Measurements from ENCODE around the gene TRPM6.

TRPM6 gene

DNA sequence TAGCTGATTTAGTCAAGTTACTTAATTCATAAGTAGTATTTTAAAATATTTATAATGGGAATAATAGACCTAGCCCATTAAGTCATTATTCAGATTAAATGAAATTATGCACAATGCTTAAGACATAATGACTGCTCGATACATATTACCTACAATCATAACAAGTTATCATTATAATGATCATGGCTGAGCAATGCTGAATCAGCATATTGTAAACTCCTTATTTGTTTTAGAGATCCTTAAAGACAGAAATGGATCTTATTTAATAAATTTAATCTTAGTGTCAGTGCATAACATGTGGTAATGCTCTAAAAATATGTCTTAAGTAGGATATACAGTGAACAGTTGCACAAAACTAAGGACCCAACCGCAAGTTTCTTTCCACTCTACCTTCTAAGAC, 169.0 kb downstream of the TRPM6 start:
- DNase-seq = no peak

- DNase-seq = no peak
Measured at GRCh38 chr9:74711341-74711740, 176.4 kb downstream of the TRPM6 start.

DNA sequence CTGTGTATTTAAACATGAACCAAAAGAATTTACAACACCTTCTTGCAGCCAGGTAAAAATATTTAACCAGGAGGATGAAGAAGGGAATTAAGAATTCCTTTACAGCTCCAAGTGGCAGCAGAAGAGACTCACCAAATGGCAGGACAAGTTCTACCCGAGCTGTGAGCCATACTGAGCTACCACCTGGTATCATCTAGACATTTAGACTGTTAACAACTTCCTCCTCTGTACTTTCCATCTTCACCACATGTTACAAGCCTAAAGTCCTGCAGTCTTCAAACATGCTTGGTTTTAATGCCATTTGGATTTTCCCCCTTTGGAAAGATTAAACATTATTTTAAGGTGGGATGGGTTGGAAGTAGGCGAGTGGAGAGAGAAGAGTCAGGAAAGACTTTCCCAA, 190.2 kb downstream of the TRPM6 start:
- DNase-seq = no peak

GRCh38 chr9:74696520-74696919, 191.2 kb downstream of the TRPM6 start:
- no peak for DNase-seq

DNA sequence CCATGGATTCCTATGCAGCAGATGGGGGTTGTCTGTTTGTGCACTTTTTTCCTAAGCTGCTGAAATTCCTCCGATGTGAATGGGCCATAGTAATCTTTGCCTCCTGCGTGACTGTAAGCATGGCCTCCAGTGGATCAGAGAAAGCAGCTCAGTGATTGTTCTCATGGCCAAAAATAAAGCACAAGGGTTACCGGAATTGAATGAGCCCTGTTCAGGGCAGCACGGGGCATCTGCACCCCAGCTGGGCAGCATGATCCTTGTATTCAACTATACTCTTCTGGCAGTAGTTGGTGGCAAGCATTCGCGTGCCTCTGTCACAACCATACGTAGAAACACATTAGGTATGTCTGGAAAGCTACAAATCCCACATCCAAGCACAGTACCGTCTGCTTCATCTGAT, 196.7 kb downstream of the TRPM6 start:
- DNase-seq = no peak

- no peak for DNase-seq
Measured at GRCh38 chr9:74683322-74683721, 204.4 kb downstream of the TRPM6 start.

- no peak for DNase-seq
Measured at GRCh38 chr9:74681906-74682305, 205.8 kb downstream of the TRPM6 start.

DNA sequence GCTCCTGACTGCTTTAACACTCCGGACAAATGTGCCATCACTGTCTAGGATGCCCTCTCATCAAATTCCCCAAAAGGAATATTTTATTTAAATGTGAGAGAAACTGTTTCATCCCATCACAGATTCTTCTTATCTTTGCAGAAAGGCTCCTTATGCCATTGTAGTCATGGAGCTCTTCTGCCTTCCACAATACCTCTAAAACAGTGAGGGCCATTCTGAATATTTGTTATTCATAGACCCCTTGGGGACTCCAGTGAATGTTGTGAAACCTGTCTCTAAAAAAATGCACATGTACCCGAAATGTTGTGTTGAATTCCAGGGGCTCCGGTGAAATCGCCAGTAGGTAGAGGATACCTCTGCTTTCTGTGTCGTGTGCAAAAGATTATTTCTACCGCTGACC, 213.6 kb downstream of the TRPM6 start:
- no peak for DNase-seq

Data from T-helper 1 cell (primary cell).